Natural killer cell (primary cell): Measurements from ENCODE around the gene CD1C. TPM values are rescaled to one million over a fixed set of nuclear protein-coding genes. Genes with fewer than 3 reads are reported as not detected.
"Not testable (repeated sequence)": the region's sequence is repeated elsewhere in the genome, so short reads cannot be mapped to it uniquely, and the experiment has no call there.

Experiments used
- ATAC-seq, 3 donors: fragments of 150-1000 bp in 2 of 3; fragments of 200-7000 bp in 1 of 3; cut with Tn5 transposase; 1 replicate in 1 of 3; 2 replicates in 2 of 3; pipeline ENCODE4 v1.10.0; 2021; ENCODE audit warnings: mild to moderate bottlenecking in 2 of 3, moderate library complexity in 2 of 3
- DNase-seq, 2 donors: peaks; one replicate each; pipeline versions ENCODE4 v3.0.0 to v3.0.0-alpha.2; 2013 to 2021; ENCODE audit warnings: mixed read lengths in 1 of 2
- H3K27ac ChIP-seq: one replicate; pipeline ENCODE4 v1.5.1; 2013; ENCODE audit warnings: mild to moderate bottlenecking, low read length
- H3K27me3 ChIP-seq: one replicate; pipeline ENCODE4 v1.6.1; 2013; ENCODE audit warnings: low read length; ENCODE audit not compliant: control insufficient read depth, insufficient read depth
- H3K36me3 ChIP-seq: one replicate; pipeline ENCODE4 v1.6.1; 2013; ENCODE audit warnings: low read length; ENCODE audit not compliant: control insufficient read depth, insufficient read depth
- H3K4me1 ChIP-seq: one replicate; pipeline ENCODE4 v1.6.1; 2013; ENCODE audit warnings: low read length; ENCODE audit not compliant: control insufficient read depth, insufficient read depth
- H3K4me3 ChIP-seq: one replicate; pipeline ENCODE4 v1.5.1; 2013; ENCODE audit warnings: low read length
- H3K9me3 ChIP-seq: one replicate; pipeline ENCODE4 v1.6.1; 2013; ENCODE audit warnings: low read length; ENCODE audit not compliant: control insufficient read depth, insufficient read depth
- H3K27ac Mint-ChIP-seq, 2 donors: one replicate each; pipeline ENCODE4 v1.8.0; 2022; ENCODE audit warnings: mild to moderate bottlenecking in 2 of 2, mixed read lengths in 2 of 2, moderate library complexity in 1 of 2
- H3K27me3 Mint-ChIP-seq, 2 donors: one replicate each; pipeline ENCODE4 v1.8.0; 2022; ENCODE audit warnings: low read depth in 2 of 2, mixed read lengths in 2 of 2
- H3K36me3 Mint-ChIP-seq: one replicate; pipeline ENCODE4 v1.8.0; 2022; ENCODE audit warnings: mixed read lengths
- H3K4me1 Mint-ChIP-seq, 2 donors: one replicate each; pipeline ENCODE4 v1.8.0; 2022; ENCODE audit warnings: mixed read lengths in 2 of 2
- H3K4me3 Mint-ChIP-seq: one replicate; pipeline ENCODE4 v1.8.0; 2022; ENCODE audit warnings: mild to moderate bottlenecking, moderate library complexity, mixed read lengths
- H3K9me3 Mint-ChIP-seq, 2 donors: one replicate each; pipeline ENCODE4 v1.8.0; 2022; ENCODE audit warnings: mixed read lengths in 2 of 2
- WGBS: methylation state at CpG from one replicate; pipeline ENCODE4 v1.1.7; 2013; ENCODE audit warnings: missing lambda C conversion rate; ENCODE audit not compliant: insufficient coverage; 5-methylcytosine and 5-hydroxymethylcytosine counted together
- intact Hi-C: fragments of 100-400 bp; cut with micrococcal nuclease; formaldehyde crosslinking; loops from one replicate; pipeline ENCODE4 v1.14.2; 2022
- total RNA-seq, 4 donors: library from RNA; stranded (reverse); fragments of 120-200 nt in 1 of 4; gene quantifications; one replicate each; pipeline versions ENCODE4 v1.2.3 to v1.2.4, GENCODE V29; 2013 to 2022
- TF ChIP-seq, protein P1 (sequence below): fragments of 200-600 bp; IDR thresholded peaks from one replicate; pipeline ENCODE4 v1.8.0; 2022; ENCODE audit warnings: antibody characterized with exemption

Gene CD1C
- total RNA-seq, 3 donors from 2014 or later (not counting 1 experiment from before 2014, with no cell fraction given): 1.2 to 4.6 TPM; not detected in 1

GRCh38 chr1:158249646-158250045 lies 40.1 kb upstream of the CD1C start:
- H3K27me3 ChIP-seq: peaks cover 5% of the 10 kb centered on the region
- Mint-ChIP-seq H3K36me3 (no peaks in the 10 kb centered on the region), H3K4me3 (no peak overlapping the region), H3K4me1 (peaks cover 20 to 33% of the 10 kb centered on the region in 2 donors), H3K27me3 (peaks cover 29 to 55% of the 10 kb centered on the region in 2 donors), H3K27ac (no peak overlapping the region), H3K9me3 (no peaks in the 10 kb centered on the region)
- no peaks in the 10 kb centered on the region for H3K36me3 ChIP-seq
- intact Hi-C loops: no loop called here
- TF ChIP-seq, protein P1, sequence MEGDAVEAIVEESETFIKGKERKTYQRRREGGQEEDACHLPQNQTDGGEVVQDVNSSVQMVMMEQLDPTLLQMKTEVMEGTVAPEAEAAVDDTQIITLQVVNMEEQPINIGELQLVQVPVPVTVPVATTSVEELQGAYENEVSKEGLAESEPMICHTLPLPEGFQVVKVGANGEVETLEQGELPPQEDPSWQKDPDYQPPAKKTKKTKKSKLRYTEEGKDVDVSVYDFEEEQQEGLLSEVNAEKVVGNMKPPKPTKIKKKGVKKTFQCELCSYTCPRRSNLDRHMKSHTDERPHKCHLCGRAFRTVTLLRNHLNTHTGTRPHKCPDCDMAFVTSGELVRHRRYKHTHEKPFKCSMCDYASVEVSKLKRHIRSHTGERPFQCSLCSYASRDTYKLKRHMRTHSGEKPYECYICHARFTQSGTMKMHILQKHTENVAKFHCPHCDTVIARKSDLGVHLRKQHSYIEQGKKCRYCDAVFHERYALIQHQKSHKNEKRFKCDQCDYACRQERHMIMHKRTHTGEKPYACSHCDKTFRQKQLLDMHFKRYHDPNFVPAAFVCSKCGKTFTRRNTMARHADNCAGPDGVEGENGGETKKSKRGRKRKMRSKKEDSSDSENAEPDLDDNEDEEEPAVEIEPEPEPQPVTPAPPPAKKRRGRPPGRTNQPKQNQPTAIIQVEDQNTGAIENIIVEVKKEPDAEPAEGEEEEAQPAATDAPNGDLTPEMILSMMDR: no peak
- no peaks in the 10 kb centered on the region for H3K9me3 ChIP-seq
- peaks cover 21% of the 10 kb centered on the region for H3K4me1 ChIP-seq
- WGBS: 94% methylated on average over 4 of the region's 4 CpGs
- no peak overlapping the region for H3K27ac ChIP-seq
- DNase-seq: no peak
- ATAC-seq: no peak
- H3K4me3 ChIP-seq: no peak overlapping the region

- no peaks in the 10 kb centered on the region for H3K9me3 Mint-ChIP-seq
- no peaks in the 10 kb centered on the region for H3K36me3 Mint-ChIP-seq
- WGBS: 55% methylated on average over 2 of the region's 2 CpGs
- H3K4me1 ChIP-seq: peaks cover 21% of the 10 kb centered on the region
- peaks cover 22 to 42% of the 10 kb centered on the region in 2 donors for H3K27me3 Mint-ChIP-seq
- DNase-seq: no peak
- ATAC-seq: no peak
- no peaks in the 10 kb centered on the region for H3K36me3 ChIP-seq
- H3K4me3 ChIP-seq: no peak overlapping the region
- H3K27ac ChIP-seq: no peak overlapping the region
- intact Hi-C loops: no loop called here
- H3K4me1 Mint-ChIP-seq: peaks cover 20 to 33% of the 10 kb centered on the region in 2 donors
- no peak overlapping the region for H3K27ac Mint-ChIP-seq
- peaks cover 8% of the 10 kb centered on the region for H3K27me3 ChIP-seq
- TF ChIP-seq, protein P1: no peak
- no peak overlapping the region for H3K4me3 Mint-ChIP-seq
- no peaks in the 10 kb centered on the region for H3K9me3 ChIP-seq
Observed at GRCh38 chr1:158251163-158251562, 38.6 kb upstream of the CD1C start.

GRCh38 chr1:158255656-158256055 lies 34.1 kb upstream of the CD1C start:
- DNase-seq: no peak
- Histone ChIP-seq H3K4me3 (no peak overlapping the region), H3K27me3 (peaks cover 8% of the 10 kb centered on the region), H3K9me3 (no peaks in the 10 kb centered on the region), H3K36me3 (no peaks in the 10 kb centered on the region), H3K4me1 (no peaks in the 10 kb centered on the region), H3K27ac (no peak overlapping the region)
- TF ChIP-seq, protein P1: no peak
- intact Hi-C loops: no loop called here
- Mint-ChIP-seq H3K9me3 (no peaks in the 10 kb centered on the region), H3K27me3 (peaks cover 16 to 45% of the 10 kb centered on the region in 2 donors), H3K27ac (no peak overlapping the region), H3K4me1 (peaks cover 0 to 4% of the 10 kb centered on the region in 2 donors), H3K36me3 (no peaks in the 10 kb centered on the region), H3K4me3 (no peak overlapping the region)
- ATAC-seq: no peak

DNA sequence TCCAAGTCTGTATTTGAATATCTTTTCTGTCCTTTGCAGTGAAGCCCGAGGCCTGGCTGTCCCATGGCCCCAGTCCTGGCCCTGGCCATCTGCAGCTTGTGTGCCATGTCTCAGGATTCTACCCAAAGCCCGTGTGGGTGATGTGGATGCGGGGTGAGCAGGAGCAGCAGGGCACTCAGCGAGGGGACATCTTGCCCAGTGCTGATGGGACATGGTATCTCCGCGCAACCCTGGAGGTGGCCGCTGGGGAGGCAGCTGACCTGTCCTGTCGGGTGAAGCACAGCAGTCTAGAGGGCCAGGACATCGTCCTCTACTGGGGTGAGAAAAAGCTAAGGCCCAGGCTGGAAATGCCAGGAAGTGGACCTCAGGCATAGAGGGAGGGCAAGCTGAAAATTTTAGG lies 33.0 kb upstream of the CD1C start:
- intact Hi-C loops, DNase-seq, H3K9me3 Mint-ChIP-seq, H3K27ac ChIP-seq, H3K4me3 ChIP-seq, H3K9me3 ChIP-seq, H3K27me3 ChIP-seq, H3K4me3 Mint-ChIP-seq, H3K36me3 Mint-ChIP-seq, ATAC-seq, H3K36me3 ChIP-seq, H3K27ac Mint-ChIP-seq, H3K4me1 ChIP-seq, H3K4me1 Mint-ChIP-seq: not testable (repeated sequence)
- peaks cover 25 to 47% of the 10 kb centered on the region in 2 donors for H3K27me3 Mint-ChIP-seq
- WGBS: 89% methylated on average over 9 of the region's 9 CpGs
